ENCODE measurements around the gene FKBP15.

Gene FKBP15

DNA sequence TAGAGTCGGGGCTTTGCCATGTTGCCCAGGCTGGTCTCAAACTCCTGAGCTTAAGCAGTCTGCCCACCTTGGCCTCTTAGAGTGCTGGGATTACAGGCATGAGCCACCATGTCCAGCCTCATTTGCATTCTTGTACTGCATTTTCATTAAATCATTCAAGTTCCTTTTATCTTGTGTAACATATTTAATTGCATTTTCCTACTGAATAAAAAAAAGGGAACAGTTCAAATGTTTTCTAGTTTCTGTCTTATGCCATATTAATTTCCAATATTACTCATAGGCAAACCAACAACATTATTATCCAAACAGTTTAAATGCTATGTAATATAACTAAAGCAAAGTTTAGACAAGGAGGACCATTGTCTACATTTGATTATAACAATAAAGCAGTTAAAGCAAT, 6.4 kb upstream of the FKBP15 start:
- Histone ChIP-seq H3K27me3 (replicated peaks; ENCODE audit: control insufficient read depth, insufficient read depth, low read length) (no peaks in the 10 kb centered on the region), H3K4me1 (ENCODE audit: control insufficient read depth, insufficient read depth, low read length) (peaks cover 18% of the 10 kb centered on the region), H3K9ac (ENCODE audit: low read length) (no peak overlapping the region), H3K4me3 (ENCODE audit: low read length) (no peak overlapping the region), H3K36me3 (ENCODE audit: control insufficient read depth, insufficient read depth, low read length, severe bottlenecking) (peaks cover 21% of the 10 kb centered on the region), H3K9me3 (ENCODE audit: control insufficient read depth, low read length) (no peaks in the 10 kb centered on the region)
- DNase-seq (ENCODE audit: low read depth), result no peak

DNA sequence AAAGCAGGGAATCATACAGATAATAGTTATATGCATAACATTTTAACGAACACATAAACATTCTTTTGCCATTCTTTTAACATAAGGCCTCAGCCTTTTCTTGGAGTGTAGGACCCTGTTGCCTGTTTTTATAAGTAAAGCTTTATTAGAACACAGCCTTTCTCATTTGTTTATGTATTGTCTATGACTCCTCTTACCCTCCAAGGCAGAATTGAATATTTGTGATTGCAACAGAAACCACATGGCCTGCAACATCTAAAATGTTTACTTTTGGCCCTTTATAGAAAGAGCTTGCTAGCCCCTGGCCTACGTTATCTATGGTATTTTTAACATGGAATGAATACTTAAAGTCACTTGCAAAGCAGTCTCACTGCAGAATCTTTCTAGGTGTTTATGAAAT, 2.9 kb upstream of the FKBP15 start:
- H3K4me3 ChIP-seq (ENCODE audit: low read length), result peak overlapping the region; percentile 99
- H3K27me3 ChIP-seq (replicated peaks; ENCODE audit: control insufficient read depth, insufficient read depth, low read length), result no peaks in the 10 kb centered on the region
- H3K36me3 ChIP-seq (ENCODE audit: control insufficient read depth, insufficient read depth, low read length, severe bottlenecking), result peaks cover 21% of the 10 kb centered on the region

DNA sequence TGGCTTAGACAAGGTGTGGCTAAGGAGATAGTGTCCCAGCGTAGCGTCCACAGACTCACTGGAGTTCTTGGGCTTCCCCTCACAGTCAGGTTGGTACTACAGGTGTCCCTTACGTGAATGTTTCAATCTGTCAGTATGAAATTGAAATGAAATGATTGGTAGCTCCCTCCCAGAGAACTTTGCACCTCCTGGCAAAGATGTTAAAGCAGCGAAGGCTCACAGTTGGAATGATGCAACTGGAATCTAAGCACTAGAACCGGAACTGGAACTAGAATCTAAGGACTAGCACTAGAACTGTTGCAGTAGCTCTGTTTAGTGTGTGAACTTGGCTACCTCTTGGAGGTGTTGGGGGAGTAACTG, 1.4 kb upstream of the FKBP15 start:
- Histone ChIP-seq H3K27me3 (replicated peaks; ENCODE audit: control insufficient read depth, insufficient read depth, low read length) (no peaks in the 10 kb centered on the region), H3K36me3 (ENCODE audit: control insufficient read depth, insufficient read depth, low read length, severe bottlenecking) (peaks cover 17% of the 10 kb centered on the region), H3K4me3 (ENCODE audit: low read length) (peak overlapping the region; percentile 99), H3K4me1 (ENCODE audit: control insufficient read depth, insufficient read depth, low read length) (peaks cover 40% of the 10 kb centered on the region), H3K9ac (ENCODE audit: low read length) (peak overlapping the region; percentile 98), H3K9me3 (ENCODE audit: control insufficient read depth, low read length) (no peaks in the 10 kb centered on the region)
- peak; percentile 47 for DNase-seq (ENCODE audit: low read depth)

More for the DNA sequence above, 2.9 kb upstream of the FKBP15 start:
- no peaks in the 10 kb centered on the region for H3K9me3 ChIP-seq (ENCODE audit: control insufficient read depth, low read length)
- no peak overlapping the region for H3K9ac ChIP-seq (ENCODE audit: low read length)
- DNase-seq (ENCODE audit: low read depth), result peak; percentile 69
- H3K4me1 ChIP-seq (ENCODE audit: control insufficient read depth, insufficient read depth, low read length), result peaks cover 36% of the 10 kb centered on the region

DNA sequence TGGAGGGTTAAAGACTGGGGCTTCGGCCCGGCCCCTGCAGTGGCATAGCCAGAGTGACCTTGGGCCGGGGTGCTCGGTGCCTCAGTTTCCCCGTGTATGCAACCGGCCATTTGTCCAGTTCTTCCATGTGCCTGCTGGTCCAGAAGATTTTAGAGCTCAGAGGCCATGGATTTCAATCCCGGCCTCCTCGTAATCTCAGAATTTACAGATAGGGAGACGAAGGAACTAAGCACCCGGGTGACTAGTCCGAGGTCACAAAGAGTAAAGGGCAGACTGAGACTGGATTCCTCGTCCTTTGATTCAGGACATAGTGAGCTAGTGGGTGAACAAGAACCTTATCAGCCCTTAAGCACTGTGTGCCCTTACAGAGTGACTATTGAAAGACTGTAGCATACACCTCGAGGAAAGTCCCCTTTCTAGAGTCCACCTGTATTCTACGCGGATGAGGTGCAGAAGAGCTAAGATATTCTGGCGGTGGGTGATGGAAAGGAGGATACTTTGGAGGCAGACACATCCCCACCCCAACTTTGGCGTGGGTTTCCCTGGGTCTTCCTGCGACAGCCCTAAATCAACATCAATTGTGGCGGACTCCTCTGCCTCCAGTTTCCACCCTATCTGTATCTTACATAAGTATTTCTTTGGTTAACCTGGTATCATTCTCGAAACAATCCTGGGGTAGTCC, 864 bp upstream of the FKBP15 start:
- H3K4me3 ChIP-seq (ENCODE audit: low read length), result peak overlapping the region; percentile 99
- peak overlapping the region; percentile 98 for H3K9ac ChIP-seq (ENCODE audit: low read length)
- H3K4me1 ChIP-seq (ENCODE audit: control insufficient read depth, insufficient read depth, low read length), result peaks cover 40% of the 10 kb centered on the region
- no peaks in the 10 kb centered on the region for H3K27me3 ChIP-seq (replicated peaks; ENCODE audit: control insufficient read depth, insufficient read depth, low read length)
- no peaks in the 10 kb centered on the region for H3K9me3 ChIP-seq (ENCODE audit: control insufficient read depth, low read length)
- no peak for DNase-seq (ENCODE audit: low read depth)
- peaks cover 11% of the 10 kb centered on the region for H3K36me3 ChIP-seq (ENCODE audit: control insufficient read depth, insufficient read depth, low read length, severe bottlenecking)

DNA sequence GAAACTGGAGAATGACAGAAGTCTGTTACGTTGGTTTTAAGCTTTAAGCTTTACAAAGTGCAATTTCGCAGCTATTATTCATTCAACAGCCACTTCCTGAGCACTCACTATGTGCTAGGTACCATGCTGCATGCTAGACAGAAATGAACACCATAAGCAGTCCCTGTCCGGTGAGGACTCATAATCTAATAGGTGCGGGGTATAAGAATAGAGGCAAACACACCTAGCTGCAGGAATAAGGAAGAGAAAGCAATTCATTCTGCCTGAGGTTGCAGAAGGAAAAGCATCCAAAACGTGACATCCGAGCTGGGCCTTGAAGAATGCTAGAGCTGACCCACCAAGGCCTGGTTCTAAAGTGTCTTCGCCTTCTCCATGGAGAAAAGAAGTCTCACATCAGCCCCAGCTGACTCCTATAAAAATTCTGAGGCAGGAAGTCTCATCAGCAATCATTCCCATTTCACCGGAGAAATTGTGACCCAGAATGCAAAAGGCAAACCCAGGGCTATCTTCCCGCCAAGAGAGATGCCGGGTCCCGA, 542 bp downstream of the FKBP15 start:
- DNase-seq (ENCODE audit: low read depth), result no peak
- Histone ChIP-seq H3K4me3 (ENCODE audit: low read length) (peak overlapping the region; percentile 99), H3K4me1 (ENCODE audit: control insufficient read depth, insufficient read depth, low read length) (peaks cover 40% of the 10 kb centered on the region), H3K27me3 (replicated peaks; ENCODE audit: control insufficient read depth, insufficient read depth, low read length) (no peaks in the 10 kb centered on the region), H3K9ac (ENCODE audit: low read length) (peak overlapping the region; percentile 98), H3K36me3 (ENCODE audit: control insufficient read depth, insufficient read depth, low read length, severe bottlenecking) (peaks cover 11% of the 10 kb centered on the region), H3K9me3 (ENCODE audit: control insufficient read depth, low read length) (no peaks in the 10 kb centered on the region)

DNA sequence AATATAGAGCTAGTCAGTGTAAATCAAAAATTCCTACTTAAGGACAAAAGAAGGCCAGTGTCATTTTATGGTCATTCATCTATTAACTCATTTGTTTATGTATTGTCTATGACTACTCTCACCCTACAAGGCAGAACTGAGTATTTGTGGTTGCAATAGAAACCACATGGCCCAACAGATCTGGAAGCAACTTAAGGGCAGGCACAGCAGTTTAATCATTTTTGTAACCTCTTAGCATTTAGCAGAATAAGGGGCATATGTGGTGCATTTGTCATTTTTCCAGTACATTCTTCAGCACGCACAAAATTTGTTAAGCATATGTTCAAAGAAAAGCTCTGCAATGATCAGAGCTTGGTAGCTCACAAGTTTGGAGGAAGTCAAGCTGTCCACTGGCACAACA, 1.1 kb downstream of the FKBP15 start:
- Histone ChIP-seq H3K4me3 (ENCODE audit: low read length) (peak overlapping the region; percentile 99), H3K9me3 (ENCODE audit: control insufficient read depth, low read length) (no peaks in the 10 kb centered on the region), H3K27me3 (replicated peaks; ENCODE audit: control insufficient read depth, insufficient read depth, low read length) (no peaks in the 10 kb centered on the region), H3K9ac (ENCODE audit: low read length) (peak overlapping the region; percentile 98), H3K36me3 (ENCODE audit: control insufficient read depth, insufficient read depth, low read length, severe bottlenecking) (peaks cover 5% of the 10 kb centered on the region), H3K4me1 (ENCODE audit: control insufficient read depth, insufficient read depth, low read length) (peaks cover 40% of the 10 kb centered on the region)
- DNase-seq (ENCODE audit: low read depth), result peak; percentile 54

DNA sequence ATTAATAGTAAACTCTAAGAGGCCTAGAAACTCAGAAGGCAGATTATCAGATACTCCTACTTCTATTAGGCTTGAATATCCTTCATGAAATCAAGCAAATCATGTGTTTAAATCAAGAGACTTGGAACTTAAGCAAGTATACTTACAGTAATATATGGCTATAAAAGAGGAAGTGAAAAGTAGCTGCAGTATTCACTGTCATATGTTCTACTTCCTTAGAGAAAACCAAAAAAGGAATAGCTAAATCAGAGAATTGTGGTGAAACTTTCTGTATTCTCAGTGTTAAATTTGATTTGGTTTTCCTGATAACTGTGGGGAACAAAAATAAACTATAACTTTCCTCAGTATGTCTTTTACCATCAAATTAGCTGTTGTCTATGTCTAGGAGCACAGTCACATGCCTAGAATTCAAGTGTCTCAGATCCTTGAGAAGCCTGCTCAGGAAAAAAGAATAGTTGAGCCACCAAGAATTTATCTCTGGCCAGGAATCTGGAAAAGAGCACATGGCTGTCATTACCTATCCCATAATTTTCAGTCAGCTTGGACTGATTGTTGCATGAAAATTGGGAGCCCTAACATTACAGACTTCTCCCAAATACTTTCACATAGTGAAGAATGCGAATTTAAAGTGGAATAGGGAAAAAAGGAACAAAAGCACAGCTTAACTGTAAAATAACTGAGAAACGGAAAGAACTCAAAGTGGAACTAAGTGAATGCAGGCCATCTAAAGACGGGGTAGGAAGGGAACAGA, 1.7 kb downstream of the FKBP15 start:
- peaks cover 40% of the 10 kb centered on the region for H3K4me1 ChIP-seq (ENCODE audit: control insufficient read depth, insufficient read depth, low read length)
- H3K4me3 ChIP-seq (ENCODE audit: low read length), result peak overlapping the region; percentile 99
- no peaks in the 10 kb centered on the region for H3K9me3 ChIP-seq (ENCODE audit: control insufficient read depth, low read length)
- H3K36me3 ChIP-seq (ENCODE audit: control insufficient read depth, insufficient read depth, low read length, severe bottlenecking), result no peaks in the 10 kb centered on the region
- H3K9ac ChIP-seq (ENCODE audit: low read length), result peak overlapping the region; percentile 98
- H3K27me3 ChIP-seq (replicated peaks; ENCODE audit: control insufficient read depth, insufficient read depth, low read length), result no peaks in the 10 kb centered on the region
- no peak for DNase-seq (ENCODE audit: low read depth)

DNA sequence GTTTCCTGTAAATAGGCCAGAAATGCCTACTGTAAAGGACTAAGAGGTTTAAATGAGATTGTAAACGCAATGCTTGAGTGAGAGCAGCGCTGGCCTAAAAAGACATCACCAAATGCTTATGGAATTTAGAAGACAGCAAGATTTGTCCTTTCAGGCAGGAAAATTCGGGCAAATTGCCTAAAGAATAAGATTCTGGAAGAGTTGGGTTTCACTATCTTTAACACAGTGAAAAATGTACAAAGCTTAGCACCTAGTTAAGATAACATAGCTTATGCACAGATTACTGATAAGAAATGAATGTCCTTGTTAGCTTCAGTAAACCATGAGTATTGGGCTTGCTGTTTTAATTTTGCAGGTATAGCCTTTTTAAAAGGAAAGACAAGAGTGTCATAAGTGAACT, 4.7 kb downstream of the FKBP15 start:
- DNase-seq (ENCODE audit: low read depth), result no peak
- H3K4me3 ChIP-seq (ENCODE audit: low read length), result no peak overlapping the region
- H3K4me1 ChIP-seq (ENCODE audit: control insufficient read depth, insufficient read depth, low read length), result peaks cover 17% of the 10 kb centered on the region
- H3K36me3 ChIP-seq (ENCODE audit: control insufficient read depth, insufficient read depth, low read length, severe bottlenecking), result no peaks in the 10 kb centered on the region
- no peak overlapping the region for H3K9ac ChIP-seq (ENCODE audit: low read length)
- H3K27me3 ChIP-seq (replicated peaks; ENCODE audit: control insufficient read depth, insufficient read depth, low read length), result no peaks in the 10 kb centered on the region
- no peaks in the 10 kb centered on the region for H3K9me3 ChIP-seq (ENCODE audit: control insufficient read depth, low read length)

DNA sequence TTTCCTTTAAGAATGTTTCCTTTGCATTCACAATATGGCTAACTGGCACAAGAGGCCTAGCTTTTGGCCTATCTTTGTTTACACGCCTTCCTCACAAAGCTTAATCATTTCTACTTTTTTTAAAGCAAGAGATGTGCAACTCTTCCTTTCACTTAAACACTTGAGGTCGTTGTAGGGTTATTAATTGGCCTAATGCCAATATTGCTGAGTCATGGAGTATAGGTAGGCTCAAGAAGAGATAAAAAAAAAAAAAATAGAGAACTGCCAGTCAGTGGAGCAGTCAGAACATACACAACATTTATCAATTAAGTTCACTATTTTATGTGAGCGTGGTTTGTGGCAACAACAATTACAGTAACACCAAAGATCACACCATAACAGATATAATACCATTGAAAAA, 5.9 kb downstream of the FKBP15 start:
- Histone ChIP-seq H3K9ac (ENCODE audit: low read length) (no peak overlapping the region), H3K4me3 (ENCODE audit: low read length) (no peak overlapping the region), H3K27me3 (replicated peaks; ENCODE audit: control insufficient read depth, insufficient read depth, low read length) (no peaks in the 10 kb centered on the region), H3K36me3 (ENCODE audit: control insufficient read depth, insufficient read depth, low read length, severe bottlenecking) (peaks cover 7% of the 10 kb centered on the region), H3K9me3 (ENCODE audit: control insufficient read depth, low read length) (no peaks in the 10 kb centered on the region), H3K4me1 (ENCODE audit: control insufficient read depth, insufficient read depth, low read length) (peaks cover 14% of the 10 kb centered on the region)
- DNase-seq (ENCODE audit: low read depth), result no peak

DNA sequence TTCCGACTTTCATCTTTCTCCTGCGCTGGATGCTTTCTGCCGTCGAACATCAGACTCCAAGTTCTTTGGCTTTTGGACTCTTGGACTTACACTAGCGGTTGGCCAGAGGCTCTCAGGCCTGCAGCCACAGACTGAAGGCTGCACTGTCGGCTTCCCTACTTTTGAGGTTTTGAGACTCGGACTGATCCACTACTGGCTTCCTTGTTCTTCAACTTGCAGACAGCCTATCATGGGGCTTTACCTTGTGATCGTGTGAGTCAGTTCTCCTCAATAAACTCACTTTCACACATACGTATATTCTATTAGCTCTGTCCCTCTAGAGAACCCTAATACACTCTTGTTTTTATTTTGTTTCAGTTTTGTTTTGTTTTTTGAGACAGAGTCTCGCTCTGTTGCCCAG, 10.3 kb downstream of the FKBP15 start:
- peaks cover 47% of the 10 kb centered on the region for H3K36me3 ChIP-seq (ENCODE audit: control insufficient read depth, insufficient read depth, low read length, severe bottlenecking)
- H3K4me3 ChIP-seq (ENCODE audit: low read length), result no peak overlapping the region
- no peaks in the 10 kb centered on the region for H3K27me3 ChIP-seq (replicated peaks; ENCODE audit: control insufficient read depth, insufficient read depth, low read length)
- no peak for DNase-seq (ENCODE audit: low read depth)
- no peaks in the 10 kb centered on the region for H3K4me1 ChIP-seq (ENCODE audit: control insufficient read depth, insufficient read depth, low read length)
- H3K9me3 ChIP-seq (ENCODE audit: control insufficient read depth, low read length), result no peaks in the 10 kb centered on the region
- H3K9ac ChIP-seq (ENCODE audit: low read length), result no peak overlapping the region

DNA sequence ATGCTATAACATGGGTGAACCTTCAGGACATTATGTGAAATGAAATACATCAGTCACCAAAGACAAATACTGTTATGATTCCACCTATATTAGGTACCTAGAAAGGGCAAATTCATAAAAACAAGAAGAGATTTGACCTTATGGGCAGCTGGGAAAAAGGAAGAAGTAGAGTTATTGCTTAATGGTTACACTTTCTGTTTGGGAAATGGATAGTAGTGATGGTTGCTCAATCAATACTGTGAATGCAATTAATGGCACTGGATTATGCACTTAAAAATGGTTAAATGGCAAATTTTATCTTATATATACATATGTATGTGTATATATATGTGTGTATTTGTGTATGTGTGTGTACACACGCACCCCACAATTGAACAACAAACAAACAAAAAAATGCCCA, 15.2 kb downstream of the FKBP15 start:
- Histone ChIP-seq H3K27me3 (replicated peaks; ENCODE audit: control insufficient read depth, insufficient read depth, low read length) (no peaks in the 10 kb centered on the region), H3K9ac (ENCODE audit: low read length) (no peak overlapping the region), H3K4me1 (ENCODE audit: control insufficient read depth, insufficient read depth, low read length) (no peaks in the 10 kb centered on the region), H3K36me3 (ENCODE audit: control insufficient read depth, insufficient read depth, low read length, severe bottlenecking) (peaks cover 92% of the 10 kb centered on the region), H3K4me3 (ENCODE audit: low read length) (no peak overlapping the region), H3K9me3 (ENCODE audit: control insufficient read depth, low read length) (no peaks in the 10 kb centered on the region)
- DNase-seq (ENCODE audit: low read depth), result no peak

Measured in adipocyte (in vitro differentiated cells).